Peyer's patch (tissue), 4 donors: ENCODE data around the gene CEP95. TPM values are rescaled to one million over a fixed set of nuclear protein-coding genes. Genes with fewer than 3 reads are reported as not detected.
A peak's percentile ranks its signal among the peaks of the same experiment; 100 is the strongest.
"Not testable (repeated sequence)": the region's sequence is repeated elsewhere in the genome, so short reads cannot be mapped to it uniquely, and the experiment has no call there.

Experiments
- DNase-seq, 3 donors: peaks; one replicate each; pipeline ENCODE4 v3.0.0-alpha.2; 2017 to 2019
- H3K27ac ChIP-seq, 4 donors: fragments of 200-600 bp; sonication (generic); one replicate each; pipeline ENCODE4 v1.5.1; 2016 to 2019
- H3K27me3 ChIP-seq, 2 donors: fragments of 200-600 bp; sonication (generic); one replicate each; pipeline ENCODE4 v1.5.1; 2019
- H3K36me3 ChIP-seq, 3 donors: fragments of 200-600 bp; sonication (generic); one replicate each; pipeline ENCODE4 v1.5.1; 2016 to 2019
- H3K4me1 ChIP-seq, 4 donors: fragments of 200-600 bp; sonication (generic); one replicate each; pipeline ENCODE4 v1.5.1; 2016 to 2019
- H3K4me3 ChIP-seq, 4 donors: fragments of 200-600 bp; sonication (generic); 1 replicate in 3 of 4; 2 replicates in 1 of 4; pipeline ENCODE4 v1.5.1; 2016 to 2019; ENCODE audit warnings: mild to moderate bottlenecking in 1 of 4
- H3K9me3 ChIP-seq, 4 donors: fragments of 200-600 bp; sonication (generic); one replicate each; pipeline ENCODE4 v1.5.1; 2016 to 2019; ENCODE audit warnings: mild to moderate bottlenecking in 1 of 4
- POLR2A ChIP-seq, 2 donors: fragments of 450-650 bp; IDR thresholded peaks; one replicate each; pipeline ENCODE4 v1.5.1; 2017; ENCODE audit warnings: antibody characterized with exemption in 2 of 2, mild to moderate bottlenecking in 2 of 2, moderate library complexity in 2 of 2
- total RNA-seq, 4 donors: library from RNA; depleted of rRNA; stranded (reverse); fragments of >200 nt; gene quantifications; one replicate each; pipeline ENCODE4 v1.1.0, GENCODE V29; 2016
- TF ChIP-seq, protein P1 (sequence below), 6 experiments: fragments of 450-650 bp in 4 of 6; fragments of 200-600 bp in 2 of 6; sonication (generic) in 1 of 6; IDR thresholded peaks; one replicate each; pipeline ENCODE4 v1.5.1; 2017 to 2019; ENCODE audit warnings: antibody characterized with exemption in 6 of 6, mild to moderate bottlenecking in 3 of 6, moderate library complexity in 1 of 6

CEP95 gene
- total RNA-seq, 4 donors from 2014 or later: 51.1 to 187 (median 79.4) TPM

DNA sequence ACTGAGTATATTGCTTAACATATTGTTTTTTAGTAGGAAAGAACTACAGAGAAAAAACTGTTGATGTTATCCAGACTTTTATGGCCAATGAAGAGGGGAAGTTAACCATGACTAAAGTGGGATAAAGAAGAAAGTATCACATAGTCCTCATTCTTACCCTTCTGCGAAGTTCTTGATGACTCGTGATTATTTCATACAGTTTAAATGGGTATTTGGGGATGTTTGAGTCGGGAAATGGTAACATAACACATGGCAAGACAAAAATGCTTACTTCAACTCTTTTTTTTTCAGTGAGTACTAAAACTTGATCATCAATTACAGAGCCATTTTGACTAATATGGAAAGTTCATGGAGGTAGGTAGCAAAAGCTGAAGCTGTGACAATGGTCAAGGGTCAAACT lies 14.8 kb upstream of the CEP95 start:
- Histone ChIP-seq H3K27me3 (no peaks in the 10 kb centered on the region), H3K4me3 (no peak overlapping the region), H3K9me3 (no peaks in the 10 kb centered on the region), H3K4me1 (peaks cover 0 to 16% (median 5%) of the 10 kb centered on the region in 4 donors), H3K36me3 (peaks cover 0 to 26% (median 0%) of the 10 kb centered on the region in 3 donors), H3K27ac (no peak overlapping the region)
- TF ChIP-seq, protein P1, sequence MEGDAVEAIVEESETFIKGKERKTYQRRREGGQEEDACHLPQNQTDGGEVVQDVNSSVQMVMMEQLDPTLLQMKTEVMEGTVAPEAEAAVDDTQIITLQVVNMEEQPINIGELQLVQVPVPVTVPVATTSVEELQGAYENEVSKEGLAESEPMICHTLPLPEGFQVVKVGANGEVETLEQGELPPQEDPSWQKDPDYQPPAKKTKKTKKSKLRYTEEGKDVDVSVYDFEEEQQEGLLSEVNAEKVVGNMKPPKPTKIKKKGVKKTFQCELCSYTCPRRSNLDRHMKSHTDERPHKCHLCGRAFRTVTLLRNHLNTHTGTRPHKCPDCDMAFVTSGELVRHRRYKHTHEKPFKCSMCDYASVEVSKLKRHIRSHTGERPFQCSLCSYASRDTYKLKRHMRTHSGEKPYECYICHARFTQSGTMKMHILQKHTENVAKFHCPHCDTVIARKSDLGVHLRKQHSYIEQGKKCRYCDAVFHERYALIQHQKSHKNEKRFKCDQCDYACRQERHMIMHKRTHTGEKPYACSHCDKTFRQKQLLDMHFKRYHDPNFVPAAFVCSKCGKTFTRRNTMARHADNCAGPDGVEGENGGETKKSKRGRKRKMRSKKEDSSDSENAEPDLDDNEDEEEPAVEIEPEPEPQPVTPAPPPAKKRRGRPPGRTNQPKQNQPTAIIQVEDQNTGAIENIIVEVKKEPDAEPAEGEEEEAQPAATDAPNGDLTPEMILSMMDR (IDR thresholded peaks at IDR 0.05): no peak
- no peak for TF ChIP-seq POLR2A (IDR thresholded peaks at IDR 0.05)
- DNase-seq: no peak

DNA sequence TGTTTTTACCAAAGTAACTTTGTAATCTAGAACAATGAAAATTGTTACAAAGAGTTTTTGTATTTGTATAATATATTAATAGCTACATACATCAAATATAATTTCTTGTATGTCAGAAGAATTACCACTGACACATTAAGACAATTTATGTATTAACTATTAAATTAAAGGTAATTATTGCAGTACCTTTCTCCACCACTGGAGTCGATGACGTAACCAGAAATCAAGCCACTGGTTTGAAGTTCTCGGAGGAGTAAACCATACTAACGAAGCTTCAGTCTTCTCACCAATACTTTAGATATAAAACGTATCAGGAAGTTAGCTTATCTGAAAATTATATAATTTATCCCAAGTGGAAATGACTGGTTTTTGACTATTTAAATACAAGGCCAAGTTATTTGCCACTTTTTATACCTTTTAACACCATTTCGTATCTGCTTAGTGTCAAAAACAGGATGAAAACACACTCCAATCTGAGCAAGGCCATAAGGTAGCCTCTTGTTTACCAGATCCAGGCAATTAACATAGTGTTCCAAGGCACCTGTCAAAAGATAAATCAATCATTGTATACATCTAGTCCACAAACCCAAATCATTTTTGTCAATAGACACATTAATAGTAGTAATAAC lies 14.2 kb upstream of the CEP95 start:
- DNase-seq: no peak
- Histone ChIP-seq H3K4me1 (peaks cover 0 to 21% (median 7%) of the 10 kb centered on the region in 4 donors), H3K9me3 (no peaks in the 10 kb centered on the region), H3K36me3 (peaks cover 0 to 26% (median 0%) of the 10 kb centered on the region in 3 donors), H3K4me3 (no peak overlapping the region), H3K27me3 (no peaks in the 10 kb centered on the region), H3K27ac (no peak overlapping the region)
- TF ChIP-seq, protein P1 (IDR thresholded peaks at IDR 0.05): peak; percentile 54 to 81 (median 56)
- no peak for TF ChIP-seq POLR2A (IDR thresholded peaks at IDR 0.05)

DNA sequence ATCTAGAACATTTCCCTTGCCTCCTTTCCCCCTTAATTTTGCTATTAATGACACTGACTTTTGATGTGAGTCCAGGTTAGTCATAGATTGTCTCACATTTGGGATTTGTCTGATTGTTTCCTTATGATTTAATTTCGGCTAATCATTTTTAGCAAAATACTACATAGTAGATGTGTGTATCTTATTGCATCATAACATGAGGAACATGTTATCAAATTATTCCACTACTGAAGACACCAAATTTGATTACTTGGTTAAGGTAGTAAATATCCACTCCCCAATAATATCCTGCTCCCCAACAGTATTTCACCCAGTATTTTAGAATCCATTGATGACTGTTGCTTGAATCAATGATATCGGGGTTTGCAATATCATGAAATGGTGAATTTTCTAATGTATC lies 12.7 kb upstream of the CEP95 start:
- Histone ChIP-seq H3K9me3 (no peaks in the 10 kb centered on the region), H3K27me3 (no peaks in the 10 kb centered on the region), H3K36me3 (peaks cover 0 to 36% (median 0%) of the 10 kb centered on the region in 3 donors), H3K4me3 (no peak overlapping the region), H3K4me1 (peaks cover 0 to 34% (median 9%) of the 10 kb centered on the region in 4 donors), H3K27ac (no peak overlapping the region)
- DNase-seq: no peak
- no peak for TF ChIP-seq POLR2A (IDR thresholded peaks at IDR 0.05)
- TF ChIP-seq, protein P1 (IDR thresholded peaks at IDR 0.05): no peak

DNA sequence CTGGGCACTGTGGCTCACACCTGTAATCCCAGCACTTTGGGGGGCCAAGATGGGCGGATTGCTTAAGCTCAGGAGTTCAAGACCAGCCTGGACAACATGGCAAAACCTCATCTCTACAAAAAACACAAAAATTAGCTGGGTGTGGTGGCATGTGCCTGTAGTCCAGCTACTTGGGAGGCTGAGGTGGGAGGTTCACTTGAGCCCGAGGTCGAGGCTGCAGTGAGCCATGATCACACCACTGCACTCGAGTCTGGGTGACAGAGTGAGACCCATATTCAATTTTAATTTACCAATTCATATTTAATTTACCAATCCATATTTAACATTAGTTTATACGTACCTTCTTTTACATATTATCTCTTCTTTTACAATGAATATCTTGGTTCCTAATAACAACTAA lies 11.5 kb upstream of the CEP95 start:
- H3K27me3 ChIP-seq, H3K27ac ChIP-seq, DNase-seq, H3K9me3 ChIP-seq: not testable (repeated sequence)
- H3K36me3 ChIP-seq: peaks cover 0 to 38% (median 0%) of the 10 kb centered on the region in 3 donors
- peaks cover 0 to 39% (median 9%) of the 10 kb centered on the region in 4 donors for H3K4me1 ChIP-seq
- H3K4me3 ChIP-seq: peak overlapping the region in 2 of 4 donors; percentile 11 to 90

DNA sequence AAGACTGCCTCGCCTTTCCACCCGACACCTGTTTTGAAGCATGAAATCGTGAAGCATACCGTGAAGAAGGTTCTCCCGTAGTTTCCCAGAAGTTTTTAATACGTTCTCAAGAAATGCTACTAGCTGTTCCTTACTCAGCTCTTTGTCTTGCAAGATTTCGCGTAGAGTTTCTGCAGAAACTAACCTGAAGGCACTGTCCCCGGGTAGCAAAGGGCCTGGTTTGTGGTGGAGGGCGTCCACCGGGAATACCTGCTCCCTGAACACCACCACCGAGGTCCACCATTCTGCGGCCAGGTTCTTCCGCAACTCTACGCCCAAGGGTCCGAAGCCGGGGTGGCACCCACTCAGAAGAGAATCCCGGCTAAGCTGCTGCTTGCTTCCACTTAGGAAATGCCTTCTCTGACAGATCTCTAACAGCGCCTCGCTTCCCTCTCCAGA lies 10.4 kb upstream of the CEP95 start:
- H3K4me3 ChIP-seq: peak overlapping the region; percentile 62 to 90 (median 70)
- no peak for TF ChIP-seq POLR2A (IDR thresholded peaks at IDR 0.05)
- TF ChIP-seq, protein P1 (IDR thresholded peaks at IDR 0.05): no peak
- H3K36me3 ChIP-seq: peaks cover 0 to 43% (median under 1%) of the 10 kb centered on the region in 3 donors
- no peaks in the 10 kb centered on the region for H3K9me3 ChIP-seq
- no peaks in the 10 kb centered on the region for H3K27me3 ChIP-seq
- H3K4me1 ChIP-seq: peaks cover 0 to 49% (median 9%) of the 10 kb centered on the region in 4 donors
- no peak for DNase-seq
- peak overlapping the region; percentile 66 to 92 (median 84) for H3K27ac ChIP-seq

DNA sequence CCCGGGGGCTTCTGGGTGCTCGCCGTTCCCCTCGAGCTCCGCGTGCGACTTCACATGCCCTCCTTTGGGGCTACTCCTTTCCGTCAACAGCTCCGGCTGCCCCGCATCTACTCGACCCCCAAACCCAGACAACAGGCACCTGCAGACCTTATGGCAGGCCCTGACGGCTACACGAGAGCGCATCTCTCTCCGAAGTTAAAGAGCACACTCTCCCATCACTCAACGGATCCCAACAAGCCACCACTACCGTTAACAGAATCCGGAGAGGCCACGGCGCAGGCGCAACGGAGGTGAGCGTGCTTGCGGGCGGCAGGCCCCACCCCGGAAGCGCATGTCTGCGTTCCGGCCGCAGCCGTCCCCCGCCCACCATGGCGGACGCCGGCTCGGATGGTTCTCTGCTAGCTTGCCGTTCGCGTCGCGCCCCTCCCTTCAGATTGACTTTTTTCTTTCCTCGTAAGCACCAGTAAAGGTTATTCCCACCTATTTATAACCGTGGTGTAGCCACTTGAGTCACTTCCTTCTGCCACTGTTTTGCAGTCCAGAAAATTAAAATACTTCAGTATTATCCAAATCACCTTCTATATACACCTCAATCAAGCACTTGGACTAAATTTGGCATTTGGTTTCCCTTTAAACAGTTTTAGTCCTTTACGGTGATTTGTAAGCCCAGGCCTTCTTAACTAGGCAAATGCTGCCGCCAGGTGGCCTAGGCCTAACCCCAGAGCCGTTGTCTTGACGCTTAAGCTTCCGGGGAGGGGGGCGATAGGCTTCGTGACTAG lies 9.8 kb upstream of the CEP95 start, which contains the start of gene POLG2:
Gene POLG2, minus strand, starts transcription at position 269 of the 779 bp plus-strand sequence. Its CDS starts 86 bp downstream, at position 183.
- peaks cover 0 to 49% (median 3%) of the 10 kb centered on the region in 3 donors for H3K36me3 ChIP-seq
- DNase-seq: peak; percentile 92 to 97 (median 94)
- H3K4me3 ChIP-seq: peak within 1 kb of the TSS; percentile 62 to 90 (median 70)
- H3K27ac ChIP-seq: peak within 1 kb of the TSS; percentile 66 to 92 (median 84)
- TF ChIP-seq POLR2A (IDR thresholded peaks at IDR 0.05): peak in 1 of 2 donors; percentile 59
- TF ChIP-seq, protein P1 (IDR thresholded peaks at IDR 0.05): peak; percentile 27 to 66 (median 56)
- H3K9me3 ChIP-seq: no peaks in the 10 kb centered on the region
- peaks cover 0 to 55% (median 9%) of the 10 kb centered on the region in 4 donors for H3K4me1 ChIP-seq
- no peaks in the 10 kb centered on the region for H3K27me3 ChIP-seq
